Cardiac fibroblast (primary cell): Measurements from ENCODE around the gene CD34.

Experiments used
- DNase-seq, 2 donors: peaks; one replicate each; pipeline versions ENCODE4 v3.0.0 to v3.0.0-alpha.2; 2010; ENCODE audit warnings: low read depth in 2 of 2
- H3K4me3 ChIP-seq, 2 donors: replicated peaks in 1 of 2; 1 replicate in 1 of 2; 2 replicates in 1 of 2; pipeline ENCODE4 v1.5.1; 2011; ENCODE audit warnings: low read depth in 2 of 2, low read length in 2 of 2, mild to moderate bottlenecking in 2 of 2, moderate library complexity in 1 of 2
- CTCF ChIP-seq: IDR thresholded peaks from one replicate; pipeline ENCODE4 v1.5.1; 2011; ENCODE audit warnings: low read depth, mild to moderate bottlenecking, low read length, inconsistent platforms

Gene CD34

GRCh38 chr1:207832796-207833195 is 78.1 kb downstream of the CD34 start:
- no peak overlapping the region for H3K4me3 ChIP-seq
- no peak for TF ChIP-seq CTCF
- DNase-seq, result no peak

- no peak for TF ChIP-seq CTCF
- no peak for DNase-seq
- H3K4me3 ChIP-seq, result no peak overlapping the region
Measured at GRCh38 chr1:207831517-207832327, 79.2 kb downstream of the CD34 start.
